SK-MEL-5 (cell line): ENCODE data around the gene PJA2. TPM values are rescaled to one million over a fixed set of nuclear protein-coding genes. Genes with fewer than 3 reads are reported as not detected.

Experiments
- DNase-seq: peaks from one replicate; pipeline ENCODE4 v3.0.0-alpha.2; 2016; ENCODE audit warnings: low read depth, low spot score
- in situ Hi-C: cut with HindIII; loops from 2 replicates; pipeline ENCODE4 v1.10.0; 2016; ENCODE audit warnings: low sequenced_read_pairs, high pct_unique_total_duplicates, low pct_unique_long_range_greater_than_20kb
- total RNA-seq: library from RNA; depleted of rRNA; stranded (reverse); fragments of >200 nt; shearing (Covaris generic); gene quantifications from 2 replicates; pipeline ENCODE4 v1.2.3, GENCODE V29; 2014

The PJA2 gene
- total RNA-seq, 1 experiment from 2014 or later = 30.1 TPM

DNA sequence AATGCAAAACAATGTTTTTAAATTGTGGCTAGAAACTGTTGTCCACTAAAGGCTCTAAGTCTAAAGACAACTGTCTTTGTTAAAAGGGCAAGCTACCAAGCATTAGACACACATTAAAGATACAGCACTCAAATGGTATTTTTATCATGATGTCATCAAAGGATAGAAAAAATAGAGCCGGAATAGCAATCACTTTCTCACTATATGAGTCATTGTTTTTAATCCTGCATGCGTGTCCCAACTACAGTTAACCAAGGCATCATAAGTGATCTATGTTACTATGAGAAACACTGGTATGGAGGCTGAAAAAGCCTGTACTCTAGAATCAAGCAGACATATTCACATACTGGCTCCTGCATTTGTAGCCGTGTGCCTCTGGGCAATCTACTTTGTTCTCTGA lies 1.9 kb upstream of the PJA2 start:
- in situ Hi-C loops = no loop called here

DNA sequence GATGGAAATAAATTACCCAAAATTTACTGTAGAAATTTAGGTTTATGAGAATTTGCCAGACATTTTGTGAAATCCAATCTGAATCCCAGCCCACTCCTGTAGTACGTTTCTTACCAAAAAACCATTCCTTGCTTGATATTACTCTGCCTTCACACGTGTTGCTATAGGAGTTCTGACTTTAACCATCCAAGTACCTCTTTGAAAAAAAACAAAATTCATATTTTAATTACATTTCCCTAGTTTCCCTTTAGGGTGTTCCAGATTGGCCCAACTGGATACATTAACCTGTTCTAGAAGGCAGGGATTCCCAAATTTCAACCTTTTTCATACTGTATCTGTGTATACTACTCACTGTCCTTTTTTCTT lies 1.4 kb upstream of the PJA2 start:
- no peak for DNase-seq
- in situ Hi-C loops = no loop called here

More for the DNA sequence above, 1.9 kb upstream of the PJA2 start:
- peak; percentile 45 for DNase-seq

DNA sequence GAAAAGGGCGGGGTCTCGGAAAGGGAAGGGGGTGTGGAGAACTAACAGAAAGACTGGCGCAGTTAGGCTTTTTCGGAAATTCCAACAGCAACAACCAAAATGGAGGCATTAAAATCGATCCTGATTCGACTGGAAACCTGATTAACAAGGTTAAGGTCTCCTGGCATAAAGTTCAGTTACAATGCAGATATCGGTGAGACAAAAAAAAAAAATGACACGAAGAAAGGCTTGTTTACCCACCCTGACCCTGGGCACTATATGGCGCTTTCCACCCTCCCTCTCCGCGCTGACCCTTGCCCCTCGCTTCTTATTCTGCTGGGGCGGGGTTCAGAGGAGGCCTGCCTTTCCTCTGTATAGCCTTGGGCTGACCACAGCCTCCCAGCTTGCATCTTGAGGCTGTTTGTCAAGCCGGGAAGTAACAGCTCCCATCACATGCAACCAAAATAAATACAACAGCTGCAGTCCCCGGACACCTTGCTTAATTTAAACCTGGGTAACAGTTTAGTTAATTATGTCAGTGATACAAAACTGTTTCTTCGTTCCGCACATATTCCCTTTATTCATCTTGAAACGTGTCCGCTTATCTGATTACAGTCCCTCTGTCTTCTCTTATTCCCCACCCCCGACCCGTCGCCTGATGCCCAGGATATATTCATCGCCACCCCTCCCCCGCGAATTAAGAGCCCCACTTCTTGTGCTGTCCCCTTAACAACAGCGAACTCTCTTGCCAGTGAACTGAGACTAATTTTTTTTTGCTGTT lies 795 bp upstream of the PJA2 start:
- DNase-seq = peak; percentile 84
- in situ Hi-C loops = no loop called here

DNA sequence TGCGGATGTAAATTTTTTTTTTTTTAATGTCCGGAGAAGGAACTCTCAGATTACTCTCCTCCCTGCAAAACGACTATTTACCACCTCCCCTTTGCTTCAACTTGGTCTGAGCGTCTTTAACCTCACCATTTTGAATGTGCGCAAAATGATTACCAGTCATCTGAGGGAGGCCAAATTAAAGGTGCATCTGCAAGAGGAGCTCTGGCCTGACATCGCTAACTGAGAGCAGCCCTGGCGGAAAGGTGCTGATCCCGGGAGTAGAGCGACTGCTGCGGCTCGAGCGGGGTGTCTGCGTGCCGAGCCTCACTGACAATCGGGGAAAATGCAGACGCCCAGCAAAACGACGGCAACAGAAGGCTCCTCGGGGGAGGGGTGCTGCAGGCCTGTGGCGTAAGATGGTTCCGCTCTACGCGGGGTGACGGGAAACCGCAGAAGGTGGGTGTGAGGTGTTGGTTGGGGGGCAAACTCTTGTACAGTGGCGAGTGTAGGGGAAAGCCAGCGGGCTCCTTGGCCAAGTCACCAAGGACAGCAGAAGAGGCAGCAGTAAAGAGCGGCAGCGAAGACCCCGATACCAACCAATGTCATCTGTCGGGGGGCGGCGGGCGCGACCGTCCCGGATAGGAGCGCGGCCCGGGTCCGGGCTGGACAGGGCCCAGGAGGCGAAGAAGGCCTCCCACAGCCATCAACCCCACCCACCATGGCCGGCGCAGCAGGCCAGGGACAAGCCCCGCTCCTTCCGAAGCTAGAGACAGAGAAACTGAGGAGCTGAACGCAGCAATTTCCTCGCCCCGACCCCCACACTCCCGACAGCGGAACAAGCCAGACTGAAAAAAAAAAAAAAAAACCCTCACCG lies 557 bp downstream of the PJA2 start:
- DNase-seq = peak; percentile 61
- in situ Hi-C loops = no loop called here

DNA sequence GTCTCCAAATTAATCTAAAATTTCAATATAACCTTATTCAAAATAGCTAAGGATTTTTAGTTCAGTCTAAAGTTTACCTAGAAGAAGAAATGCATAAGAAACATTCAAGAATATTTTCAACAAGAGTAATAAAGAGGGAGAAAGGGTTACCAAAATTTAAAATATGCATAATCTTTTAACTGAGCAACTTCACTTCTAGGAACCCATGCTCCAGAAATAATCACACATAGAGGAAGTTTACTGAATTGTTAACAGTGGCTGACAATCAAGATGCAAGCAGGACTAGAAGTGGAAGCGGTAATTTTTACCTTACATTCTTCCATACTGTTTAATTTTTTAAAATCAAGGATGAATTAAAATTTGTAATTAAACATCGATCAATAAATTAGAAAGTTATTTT lies 1.9 kb downstream of the PJA2 start:
- in situ Hi-C loops = no loop called here
- DNase-seq = no peak

DNA sequence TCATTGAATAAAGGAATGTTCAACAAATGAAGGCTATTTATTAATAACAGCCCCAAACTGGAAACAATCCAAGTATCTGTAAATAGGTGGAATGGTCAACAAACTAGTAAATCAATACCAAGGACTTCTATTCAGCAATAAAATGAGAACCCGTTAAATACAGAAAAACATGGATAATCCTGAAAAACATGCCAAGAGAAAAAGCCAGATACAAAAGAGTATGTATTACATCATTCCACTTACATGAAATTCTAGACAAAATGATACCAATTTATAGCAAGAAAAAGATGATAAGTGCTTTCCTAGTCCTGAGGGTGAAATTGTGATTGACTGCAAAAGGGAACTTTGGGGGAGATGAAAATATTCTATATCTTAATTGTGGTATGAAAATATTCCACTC lies 3.1 kb downstream of the PJA2 start:
- in situ Hi-C loops = no loop called here
- no peak for DNase-seq

DNA sequence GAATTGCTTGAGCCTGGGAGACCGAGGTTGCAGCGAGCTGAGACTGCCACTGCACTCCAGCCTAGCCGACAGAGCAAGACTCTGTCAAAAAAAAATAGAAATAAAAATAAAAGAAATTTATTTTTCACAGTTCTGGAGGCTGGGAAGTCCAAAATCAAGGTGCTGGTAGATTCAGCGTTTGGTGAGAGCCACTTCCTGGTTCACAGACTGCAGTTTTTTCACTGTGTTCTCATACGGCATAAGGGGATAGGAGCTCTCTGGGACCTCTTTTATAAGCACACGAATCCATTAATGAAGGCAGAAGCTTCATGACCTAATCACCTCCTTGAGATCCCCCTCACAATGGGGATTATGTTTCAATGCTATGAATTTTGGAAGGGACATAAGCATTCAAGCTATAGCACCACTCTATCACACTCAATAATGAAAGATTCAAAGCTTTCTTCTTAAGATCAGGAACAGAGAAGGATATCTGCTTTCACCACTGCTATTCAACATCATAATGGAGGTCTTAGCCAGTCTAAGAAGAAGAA lies 5.3 kb downstream of the PJA2 start:
- no peak for DNase-seq
- in situ Hi-C loops = no loop called here

DNA sequence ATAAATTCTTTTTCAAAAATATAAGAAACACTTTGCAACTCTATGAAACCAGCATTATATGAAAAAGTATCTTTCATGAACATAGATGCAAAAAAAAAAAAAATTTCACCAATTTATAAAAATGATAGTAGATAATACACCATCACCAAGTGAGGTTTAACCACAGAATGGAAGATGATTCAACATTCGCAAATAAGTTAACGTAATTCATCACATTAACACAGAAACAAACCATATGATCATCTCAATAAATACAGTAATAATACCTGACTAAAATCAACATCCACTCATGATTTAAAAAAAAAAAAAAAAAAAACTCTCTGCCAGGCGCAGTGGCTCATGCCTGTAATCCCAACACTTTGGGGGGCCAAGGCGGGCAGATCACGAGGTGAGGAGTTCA lies 6.3 kb downstream of the PJA2 start:
- in situ Hi-C loops = no loop called here
- DNase-seq = no peak

DNA sequence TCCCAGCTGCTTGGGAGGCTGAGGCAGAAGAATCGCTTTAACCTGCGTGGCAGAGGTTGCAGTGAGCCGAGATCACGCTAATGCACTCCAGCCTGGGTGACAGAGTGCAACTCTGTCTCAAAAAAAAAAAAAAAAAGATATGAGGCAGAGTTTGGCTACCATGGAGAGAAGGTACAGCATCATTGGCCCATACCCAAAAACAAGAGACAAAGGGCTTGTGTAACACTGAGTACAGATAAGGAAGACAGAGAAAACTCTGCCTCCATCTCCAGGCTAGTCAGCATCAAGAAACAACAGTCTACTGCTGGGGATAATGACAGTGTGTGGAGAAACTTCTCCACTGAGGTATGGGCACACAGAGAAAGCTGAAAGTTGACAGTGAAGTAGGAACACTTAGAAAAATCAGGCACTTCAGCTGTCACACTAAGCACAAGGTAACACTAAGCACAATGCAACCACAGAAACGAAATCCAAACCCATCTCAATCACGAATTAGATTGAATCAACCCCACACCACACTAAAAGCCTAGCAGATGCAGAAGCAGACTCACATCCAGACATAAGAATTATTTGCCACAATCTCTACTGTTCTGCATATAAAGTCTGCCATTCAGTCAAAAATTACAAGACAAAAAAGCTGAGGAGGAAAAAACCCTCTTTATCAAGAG lies 10.5 kb downstream of the PJA2 start:
- in situ Hi-C loops = no loop called here
- no peak for DNase-seq

DNA sequence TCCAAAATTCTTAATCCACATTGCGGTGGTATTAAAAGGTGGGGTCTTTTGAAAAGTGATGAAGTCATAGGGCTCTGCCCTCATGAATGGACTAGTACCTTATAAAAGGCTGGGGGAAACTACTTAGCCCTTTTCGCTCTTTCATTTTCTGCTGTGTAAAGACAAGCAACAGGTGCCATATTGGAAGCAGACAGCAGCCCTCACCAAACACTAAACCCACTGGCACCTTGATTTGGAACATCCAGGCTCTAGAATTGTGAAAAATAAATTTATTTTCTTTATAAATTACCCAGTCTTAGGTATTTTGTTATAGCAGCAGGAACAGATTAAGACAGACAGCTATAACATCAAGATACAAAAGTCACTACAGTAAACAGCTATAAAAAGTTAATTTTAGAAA lies 12.8 kb downstream of the PJA2 start:
- no peak for DNase-seq
- in situ Hi-C loops = no loop called here

DNA sequence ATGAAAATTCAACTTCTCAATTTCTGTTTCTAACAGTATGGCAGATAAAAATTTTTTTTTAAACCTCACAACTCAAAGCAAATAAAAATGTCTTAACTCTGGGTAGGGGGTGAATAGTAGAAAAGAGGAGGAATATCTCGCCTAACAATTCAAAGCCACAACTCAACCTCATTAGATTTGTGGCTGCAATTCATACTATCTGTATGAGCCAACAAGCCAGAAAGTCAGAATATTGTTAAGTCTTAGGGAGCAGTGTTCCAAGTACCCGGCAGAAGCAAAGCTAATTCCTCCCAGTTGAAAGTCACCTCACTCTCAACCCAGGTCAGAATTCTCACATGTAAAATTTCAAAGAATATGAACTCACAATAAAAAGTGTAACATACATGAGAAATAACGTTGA lies 15.0 kb downstream of the PJA2 start:
- no peak for DNase-seq
- in situ Hi-C loops = no loop called here

DNA sequence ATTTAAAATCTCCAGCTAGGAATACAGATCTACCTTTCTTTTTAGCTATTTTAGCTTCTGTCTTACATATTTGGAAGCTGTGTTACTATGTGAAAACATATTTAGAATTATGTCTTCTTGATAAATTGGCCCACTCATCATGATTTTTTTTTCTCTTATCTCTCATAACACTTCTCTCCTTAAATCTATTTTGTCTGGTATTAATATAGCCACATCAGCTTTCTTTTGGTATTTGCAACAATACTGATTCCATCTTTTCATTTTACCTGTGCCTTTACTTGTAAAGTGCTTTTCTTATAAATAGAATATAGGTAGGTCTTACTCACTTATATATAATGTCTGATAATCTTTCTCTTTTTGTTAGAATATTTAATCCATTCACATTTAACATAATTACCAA lies 19.6 kb downstream of the PJA2 start:
- in situ Hi-C loops = no loop called here
- DNase-seq = no peak

DNA sequence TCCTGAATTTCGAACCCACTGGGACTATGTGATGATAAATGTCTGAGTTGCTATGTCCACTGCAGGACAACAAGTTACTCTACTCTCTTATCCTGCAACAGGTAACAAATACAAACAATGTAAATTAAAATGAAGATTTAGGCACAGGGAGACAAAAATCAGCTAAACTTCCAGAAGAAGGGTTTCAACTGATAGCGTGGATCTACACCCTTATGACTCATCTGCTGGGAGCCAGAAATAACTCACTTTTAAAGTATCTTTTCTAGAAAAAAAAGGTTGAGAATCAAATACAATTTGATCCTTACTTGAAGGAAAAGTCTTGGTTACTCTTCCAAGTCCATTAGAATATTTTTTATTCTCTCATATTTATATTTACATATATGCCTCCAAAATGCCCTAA lies 21.4 kb downstream of the PJA2 start:
- no peak for DNase-seq
- in situ Hi-C loops = no loop called here

DNA sequence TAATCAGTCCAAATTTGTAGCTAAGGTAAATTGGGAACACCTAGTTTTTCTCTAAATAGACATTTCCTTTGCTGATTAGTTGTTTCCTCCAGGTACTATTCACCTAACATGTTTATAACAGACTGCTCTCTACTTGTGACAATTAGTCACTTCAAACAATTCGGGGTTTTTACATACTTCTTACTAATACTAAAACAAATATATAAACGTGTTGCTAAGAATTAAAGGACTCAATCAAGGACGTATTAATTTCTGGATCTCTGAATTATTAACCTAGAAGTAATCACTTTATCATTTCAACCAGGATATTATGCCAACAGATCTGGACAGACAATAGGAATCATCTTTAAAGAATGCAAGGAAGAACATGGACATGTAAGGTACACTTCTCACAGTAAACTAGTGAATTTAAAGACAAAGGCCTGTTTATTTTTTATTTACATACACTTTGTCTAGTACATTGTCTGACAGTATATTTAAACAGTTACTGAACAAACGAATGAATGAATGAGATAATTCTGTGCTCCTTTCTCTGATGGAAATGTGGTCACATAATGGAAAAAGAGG lies 22.3 kb downstream of the PJA2 start:
- in situ Hi-C loops = no loop called here
- no peak for DNase-seq

DNA sequence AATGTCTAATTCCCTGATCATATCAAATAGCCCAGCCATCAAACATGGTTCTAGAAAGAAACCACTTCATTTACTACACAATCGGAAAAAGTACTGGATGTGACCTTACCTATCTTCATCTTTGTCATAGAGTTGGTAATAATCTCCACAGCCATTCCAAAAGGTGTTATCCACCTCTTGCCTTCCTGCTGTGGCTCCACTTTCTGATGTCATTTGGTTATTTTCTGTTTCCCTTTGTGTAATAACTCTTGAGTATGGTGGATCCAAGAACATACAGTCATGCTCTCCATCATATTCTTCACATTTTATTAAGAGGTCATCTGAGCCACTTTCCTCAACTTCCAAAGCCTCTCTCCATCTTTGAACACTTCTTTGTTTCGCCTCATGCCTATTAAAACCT lies 31.7 kb downstream of the PJA2 start:
- DNase-seq = no peak
- in situ Hi-C loops = no loop called here

DNA sequence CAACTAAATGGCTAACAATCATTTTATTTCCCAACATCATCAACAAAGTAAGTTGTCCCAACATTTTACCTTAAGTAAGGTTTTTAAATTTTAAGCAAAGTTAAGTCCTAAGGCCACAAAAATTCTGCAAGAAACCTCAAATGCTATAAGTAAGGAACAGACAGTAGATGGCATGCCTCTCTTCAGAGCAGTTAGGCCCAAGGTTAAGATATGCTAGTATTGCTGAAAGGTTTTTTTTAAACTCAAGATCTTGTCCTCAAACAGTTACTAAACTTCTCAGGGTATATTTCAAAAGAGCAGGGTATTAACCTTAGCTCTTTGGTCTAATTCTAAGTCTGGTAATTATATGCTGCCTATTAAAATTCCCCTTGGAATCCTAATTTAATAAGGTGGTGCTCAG lies 35.1 kb downstream of the PJA2 start:
- in situ Hi-C loops = no loop called here
- DNase-seq = peak; percentile 10

DNA sequence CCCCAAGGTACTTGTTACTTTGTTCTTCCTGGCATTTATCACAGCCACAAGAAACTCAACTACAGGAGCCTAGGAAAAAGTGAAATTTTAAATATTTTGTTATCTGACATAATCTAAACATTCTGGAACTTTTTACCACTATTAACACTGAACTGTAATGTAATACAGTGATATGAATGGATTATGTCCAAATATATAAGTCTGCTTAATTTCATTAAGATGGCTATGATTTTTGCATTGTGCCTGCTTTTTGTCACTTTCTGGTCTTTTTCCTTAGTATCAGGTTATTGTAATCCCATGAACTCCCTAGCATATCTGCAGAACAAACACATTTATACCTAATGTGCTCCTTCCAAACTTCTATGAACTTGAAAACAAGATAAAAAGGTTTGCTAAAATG lies 35.8 kb downstream of the PJA2 start:
- DNase-seq = no peak
- in situ Hi-C loops = no loop called here

DNA sequence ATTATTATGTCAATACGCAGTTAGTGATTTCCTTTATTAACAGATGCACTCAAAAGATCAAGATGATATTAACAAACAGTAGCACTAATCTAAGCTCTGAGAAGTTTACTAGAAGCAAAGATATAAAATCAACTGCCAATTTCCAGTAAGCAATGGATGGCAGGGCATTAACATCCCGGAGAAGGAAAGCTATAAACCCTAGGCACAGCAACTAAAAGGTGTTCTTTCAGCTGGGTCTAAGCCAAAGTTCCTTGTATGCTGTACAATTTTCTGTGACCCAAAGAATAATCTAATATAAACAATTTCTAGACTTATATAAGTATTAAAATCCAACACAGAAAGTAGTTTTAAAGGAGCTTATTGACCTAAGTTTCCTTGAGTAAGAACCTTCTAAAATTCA lies 39.4 kb downstream of the PJA2 start:
- in situ Hi-C loops = no loop called here
- DNase-seq = no peak
